Measurements from ENCODE around the gene IQCE. TPM values are rescaled to one million over a fixed set of nuclear protein-coding genes. Genes with fewer than 3 reads are reported as not detected.

IQCE gene
- total RNA-seq, 3 donors from 2014 or later (not counting 1 experiment from before 2014, with no cell fraction given), result 9.6 to 13.5 (median 11.3) TPM

DNA sequence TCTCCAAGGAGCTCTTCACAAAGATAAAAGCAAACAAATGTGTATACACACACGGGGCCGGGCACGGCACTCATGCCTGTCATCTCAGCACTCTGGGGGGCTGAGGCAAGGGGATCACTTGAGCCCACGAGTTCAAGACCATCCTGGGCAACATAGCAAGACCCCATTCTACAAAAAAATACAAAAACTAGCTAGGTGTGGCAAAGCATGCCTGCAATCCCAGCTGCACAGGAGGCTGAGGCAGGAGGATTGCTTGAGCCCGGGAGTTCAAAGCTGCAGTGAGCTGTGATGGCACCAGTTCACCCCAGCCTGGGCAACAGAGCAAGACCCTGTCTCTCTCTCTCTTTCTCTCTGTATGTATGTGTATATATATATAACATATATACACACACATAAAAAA, 95.3 kb downstream of the IQCE start:
- Histone ChIP-seq H3K27me3 (ENCODE audit: control insufficient read depth, insufficient read depth, low read length) (no peaks in the 10 kb centered on the region), H3K4me3 (ENCODE audit: low read length) (no peak overlapping the region), H3K4me1 (ENCODE audit: control insufficient read depth, insufficient read depth, low read length) (no peaks in the 10 kb centered on the region), H3K36me3 (ENCODE audit: control insufficient read depth, insufficient read depth, low read length) (no peaks in the 10 kb centered on the region), H3K27ac (ENCODE audit: low read length) (no peak overlapping the region), H3K9me3 (ENCODE audit: control insufficient read depth, insufficient read depth, low read length) (no peaks in the 10 kb centered on the region)
- H3K36me3 Mint-ChIP-seq, result no peaks in the 10 kb centered on the region
- H3K4me1 Mint-ChIP-seq, result peaks cover 0 to 18% of the 10 kb centered on the region in 2 donors
- 97% methylated on average over 5 of the region's 5 CpGs for WGBS (ENCODE audit: insufficient coverage)
- ATAC-seq (no peak), DNase-seq (no peak)
- H3K27ac Mint-ChIP-seq, result no peak overlapping the region
- TF ChIP-seq, protein P1, sequence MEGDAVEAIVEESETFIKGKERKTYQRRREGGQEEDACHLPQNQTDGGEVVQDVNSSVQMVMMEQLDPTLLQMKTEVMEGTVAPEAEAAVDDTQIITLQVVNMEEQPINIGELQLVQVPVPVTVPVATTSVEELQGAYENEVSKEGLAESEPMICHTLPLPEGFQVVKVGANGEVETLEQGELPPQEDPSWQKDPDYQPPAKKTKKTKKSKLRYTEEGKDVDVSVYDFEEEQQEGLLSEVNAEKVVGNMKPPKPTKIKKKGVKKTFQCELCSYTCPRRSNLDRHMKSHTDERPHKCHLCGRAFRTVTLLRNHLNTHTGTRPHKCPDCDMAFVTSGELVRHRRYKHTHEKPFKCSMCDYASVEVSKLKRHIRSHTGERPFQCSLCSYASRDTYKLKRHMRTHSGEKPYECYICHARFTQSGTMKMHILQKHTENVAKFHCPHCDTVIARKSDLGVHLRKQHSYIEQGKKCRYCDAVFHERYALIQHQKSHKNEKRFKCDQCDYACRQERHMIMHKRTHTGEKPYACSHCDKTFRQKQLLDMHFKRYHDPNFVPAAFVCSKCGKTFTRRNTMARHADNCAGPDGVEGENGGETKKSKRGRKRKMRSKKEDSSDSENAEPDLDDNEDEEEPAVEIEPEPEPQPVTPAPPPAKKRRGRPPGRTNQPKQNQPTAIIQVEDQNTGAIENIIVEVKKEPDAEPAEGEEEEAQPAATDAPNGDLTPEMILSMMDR (IDR thresholded peaks at IDR 0.05), result no peak
- intact Hi-C loops (cut with micrococcal nuclease), result no loop called here
- no peak overlapping the region for H3K4me3 Mint-ChIP-seq
- H3K9me3 Mint-ChIP-seq, result no peaks in the 10 kb centered on the region
- H3K27me3 Mint-ChIP-seq (ENCODE audit: low read depth in 2 of 2), result no peaks in the 10 kb centered on the region

DNA sequence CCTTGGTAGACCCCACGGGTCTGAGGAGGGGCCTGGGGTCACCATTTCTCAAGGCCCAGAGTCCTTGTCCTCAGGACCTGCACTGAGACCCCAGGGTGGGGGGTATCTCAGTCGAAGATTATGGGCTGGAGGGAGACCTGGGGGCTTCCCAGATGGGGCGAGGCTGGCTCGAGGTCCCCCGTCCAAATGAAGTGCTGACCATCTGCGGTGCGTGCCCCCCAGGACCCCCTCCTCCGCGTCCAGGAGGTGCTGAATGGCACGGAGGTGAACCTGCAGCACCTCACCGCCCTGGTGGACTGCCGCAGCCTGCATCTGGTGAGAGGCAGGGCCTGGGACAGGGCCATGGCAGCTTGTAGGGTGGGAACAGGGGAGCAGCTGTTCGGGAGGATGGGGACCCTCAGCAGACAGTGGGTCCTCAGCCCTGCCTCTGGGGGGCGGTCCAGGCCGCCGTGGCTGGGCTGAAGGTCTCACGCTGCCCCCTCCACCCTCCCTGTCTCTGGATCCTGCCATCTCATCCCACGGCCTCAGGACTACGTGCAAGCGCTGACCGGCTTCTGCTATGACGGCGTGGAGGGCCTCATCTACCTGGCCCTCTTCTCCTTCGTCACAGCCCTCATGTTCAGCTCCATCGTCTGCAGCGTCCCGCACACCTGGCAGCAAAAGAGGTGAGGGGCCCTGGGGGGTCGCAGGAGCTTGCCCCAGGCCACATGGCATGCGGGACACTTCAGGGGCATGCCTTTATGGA, 97.3 kb downstream of the IQCE start:
- Mint-ChIP-seq H3K27me3 (ENCODE audit: low read depth in 2 of 2) (no peaks in the 10 kb centered on the region), H3K36me3 (no peaks in the 10 kb centered on the region), H3K4me1 (peaks cover 0 to 13% of the 10 kb centered on the region in 2 donors), H3K9me3 (no peaks in the 10 kb centered on the region), H3K27ac (no peak overlapping the region), H3K4me3 (no peak overlapping the region)
- TF ChIP-seq, protein P1 (IDR thresholded peaks at IDR 0.05), result no peak
- no peak for DNase-seq
- Histone ChIP-seq H3K27ac (ENCODE audit: low read length) (no peak overlapping the region), H3K9me3 (ENCODE audit: control insufficient read depth, insufficient read depth, low read length) (no peaks in the 10 kb centered on the region), H3K4me1 (ENCODE audit: control insufficient read depth, insufficient read depth, low read length) (no peaks in the 10 kb centered on the region), H3K36me3 (ENCODE audit: control insufficient read depth, insufficient read depth, low read length) (no peaks in the 10 kb centered on the region), H3K27me3 (ENCODE audit: control insufficient read depth, insufficient read depth, low read length) (no peaks in the 10 kb centered on the region), H3K4me3 (ENCODE audit: low read length) (no peak overlapping the region)
- 94% methylated on average over 29 of the region's 29 CpGs for WGBS (ENCODE audit: insufficient coverage)
- no peak for ATAC-seq
- intact Hi-C loops (cut with micrococcal nuclease), result no loop called here

DNA sequence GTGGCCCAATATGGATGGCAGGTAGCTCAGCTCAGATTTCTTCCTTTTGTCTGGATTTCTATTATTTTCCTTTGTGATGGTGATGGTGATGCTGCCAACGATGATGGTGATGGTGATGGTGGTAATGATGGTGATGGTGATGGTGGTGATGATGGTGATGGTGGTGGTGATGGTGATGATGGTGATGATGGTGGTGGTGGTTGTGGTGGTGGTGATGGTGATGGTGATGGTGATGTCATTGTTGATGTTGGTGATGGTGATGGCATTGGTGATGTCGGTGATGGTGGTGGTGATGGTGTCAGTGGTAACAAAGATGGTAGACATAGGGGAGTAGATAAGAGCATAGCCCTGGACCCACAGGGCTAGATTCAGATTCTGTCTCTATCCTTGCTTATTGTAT, 98.4 kb downstream of the IQCE start:
- H3K9me3 ChIP-seq (ENCODE audit: control insufficient read depth, insufficient read depth, low read length), result no peaks in the 10 kb centered on the region
- DNase-seq, result no peak
- no peaks in the 10 kb centered on the region for H3K36me3 Mint-ChIP-seq
- no peaks in the 10 kb centered on the region for H3K27me3 ChIP-seq (ENCODE audit: control insufficient read depth, insufficient read depth, low read length)
- no peaks in the 10 kb centered on the region for H3K27me3 Mint-ChIP-seq (ENCODE audit: low read depth in 2 of 2)
- H3K4me1 Mint-ChIP-seq, result peaks cover 0 to 11% of the 10 kb centered on the region in 2 donors
- intact Hi-C loops (cut with micrococcal nuclease), result no loop called here
- H3K36me3 ChIP-seq (ENCODE audit: control insufficient read depth, insufficient read depth, low read length), result no peaks in the 10 kb centered on the region
- H3K9me3 Mint-ChIP-seq, result no peaks in the 10 kb centered on the region
- H3K27ac ChIP-seq (ENCODE audit: low read length), result no peak overlapping the region
- H3K4me1 ChIP-seq (ENCODE audit: control insufficient read depth, insufficient read depth, low read length), result no peaks in the 10 kb centered on the region
- no peak overlapping the region for H3K4me3 ChIP-seq (ENCODE audit: low read length)
- no peak overlapping the region for H3K4me3 Mint-ChIP-seq
- TF ChIP-seq, protein P1 (IDR thresholded peaks at IDR 0.05), result no peak
- ATAC-seq, result no peak
- WGBS (ENCODE audit: insufficient coverage), result 78% methylated on average over 2 of the region's 2 CpGs
- peak overlapping the region in 1 of 2 donors; percentile 30 for H3K27ac Mint-ChIP-seq

Data from natural killer cell (primary cell).